NB4 (cell line): ENCODE data around the gene EXD3.

ENCODE experiments used
- POLR2A ChIP-seq: IDR thresholded peaks from 2 replicates; pipeline ENCODE4 v1.6.1; 2011; ENCODE audit warnings: mild to moderate bottlenecking; ENCODE audit not compliant: insufficient read length; ENCODE audit errors: extremely low read depth
- TF ChIP-seq, protein P1 (sequence below): IDR thresholded peaks from one replicate; pipeline ENCODE4 v1.5.1; 2012; ENCODE audit warnings: low read depth, low read length

DNA sequence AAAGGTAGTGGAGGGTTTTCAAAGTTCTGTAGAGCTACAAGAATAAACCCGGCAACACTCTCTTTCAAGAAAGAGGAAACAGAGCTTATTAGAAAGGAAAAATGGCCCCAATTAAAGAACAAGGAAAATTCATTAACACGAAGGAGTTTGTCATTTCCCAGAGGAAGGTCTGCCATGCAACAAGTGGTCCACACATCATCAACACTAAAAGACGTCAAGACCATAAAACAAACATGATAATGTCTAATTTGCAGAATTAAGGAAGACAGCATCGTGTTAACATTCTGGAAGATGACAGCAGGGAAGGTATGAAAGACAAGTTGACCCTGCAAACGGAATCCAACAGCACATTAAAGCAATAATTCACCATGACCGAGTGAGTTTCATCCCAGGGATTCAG lies 92.3 kb downstream of the EXD3 start:
- TF ChIP-seq, protein P1, sequence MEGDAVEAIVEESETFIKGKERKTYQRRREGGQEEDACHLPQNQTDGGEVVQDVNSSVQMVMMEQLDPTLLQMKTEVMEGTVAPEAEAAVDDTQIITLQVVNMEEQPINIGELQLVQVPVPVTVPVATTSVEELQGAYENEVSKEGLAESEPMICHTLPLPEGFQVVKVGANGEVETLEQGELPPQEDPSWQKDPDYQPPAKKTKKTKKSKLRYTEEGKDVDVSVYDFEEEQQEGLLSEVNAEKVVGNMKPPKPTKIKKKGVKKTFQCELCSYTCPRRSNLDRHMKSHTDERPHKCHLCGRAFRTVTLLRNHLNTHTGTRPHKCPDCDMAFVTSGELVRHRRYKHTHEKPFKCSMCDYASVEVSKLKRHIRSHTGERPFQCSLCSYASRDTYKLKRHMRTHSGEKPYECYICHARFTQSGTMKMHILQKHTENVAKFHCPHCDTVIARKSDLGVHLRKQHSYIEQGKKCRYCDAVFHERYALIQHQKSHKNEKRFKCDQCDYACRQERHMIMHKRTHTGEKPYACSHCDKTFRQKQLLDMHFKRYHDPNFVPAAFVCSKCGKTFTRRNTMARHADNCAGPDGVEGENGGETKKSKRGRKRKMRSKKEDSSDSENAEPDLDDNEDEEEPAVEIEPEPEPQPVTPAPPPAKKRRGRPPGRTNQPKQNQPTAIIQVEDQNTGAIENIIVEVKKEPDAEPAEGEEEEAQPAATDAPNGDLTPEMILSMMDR, result no peak
- no peak for TF ChIP-seq POLR2A
